Right ventricle myocardium superior (tissue), 1 donor: ENCODE results near the gene MYO3B. TPM values are rescaled to one million over a fixed set of nuclear protein-coding genes. Genes with fewer than 3 reads are reported as not detected.
A peak's percentile ranks its signal among the peaks of the same experiment; 100 is the strongest.
"Not testable (repeated sequence)": the region's sequence is repeated elsewhere in the genome, so short reads cannot be mapped to it uniquely, and the experiment has no call there.

Source experiments
- ATAC-seq: fragments of 200-7000 bp; cut with Tn5 transposase; one replicate; pipeline ENCODE4 v1.9.1; 2020; ENCODE audit warnings: mild to moderate bottlenecking; ENCODE audit not compliant: poor library complexity
- DNase-seq: peaks from one replicate; pipeline ENCODE4 v3.0.0-alpha.2; 2020
- intact Hi-C: fragments of 100-400 bp; cut with DNase I; formaldehyde crosslinking; loops from one replicate; pipeline ENCODE4 v1.11.2; 2022
- total RNA-seq: library from RNA; stranded (reverse); fragmentation: NEBNext Ultra II Directional; extraction: Animal tissue kit (Norgen Biotek cat#: 25700); gene quantifications from one replicate; pipeline ENCODE4 v1.2.1, GENCODE V29; 2021
- donor health status: DM: no; HTN: yes; CAD: no; lungs with severe emphysema.

Gene MYO3B
- total RNA-seq, 1 donor from 2014 or later = not detected

DNA sequence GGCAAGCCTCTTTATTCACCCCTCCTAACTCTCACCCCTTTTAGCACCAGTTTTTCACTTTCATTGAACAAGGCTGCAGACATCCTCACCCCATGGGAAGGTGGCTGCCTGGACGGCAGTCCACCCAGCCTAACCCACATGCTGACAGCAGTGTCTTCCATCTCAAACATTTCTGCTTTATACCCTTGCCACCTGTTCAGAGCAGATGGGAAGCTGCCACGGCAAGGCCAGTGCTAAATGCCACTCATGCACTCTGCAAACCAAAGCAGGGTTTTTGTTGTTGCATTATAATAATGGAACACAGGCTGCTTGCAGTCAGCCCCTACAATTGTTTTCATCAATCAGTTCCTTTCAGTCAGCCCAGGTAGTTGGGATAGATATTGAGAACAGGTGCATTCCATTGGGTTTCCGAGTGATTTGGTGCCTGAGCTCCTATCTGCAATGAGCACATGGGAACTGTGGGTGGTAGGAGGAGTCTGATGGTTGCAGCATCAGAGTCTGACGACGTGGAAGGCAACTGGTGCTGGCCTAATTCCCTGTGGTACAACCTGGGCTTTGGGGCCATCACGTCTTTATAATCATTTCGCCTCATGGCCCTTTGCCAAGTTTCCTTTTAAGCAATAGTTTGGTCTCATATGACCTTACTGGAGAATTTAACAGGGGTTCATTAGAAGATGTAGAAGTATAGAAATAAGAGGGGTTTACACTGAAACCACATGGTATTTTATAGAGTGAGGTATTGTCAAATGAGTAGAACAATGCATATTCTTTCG lies 284.7 kb downstream of the MYO3B start:
- ATAC-seq = no peak
- intact Hi-C loops = no loop called here
- no peak for DNase-seq

DNA sequence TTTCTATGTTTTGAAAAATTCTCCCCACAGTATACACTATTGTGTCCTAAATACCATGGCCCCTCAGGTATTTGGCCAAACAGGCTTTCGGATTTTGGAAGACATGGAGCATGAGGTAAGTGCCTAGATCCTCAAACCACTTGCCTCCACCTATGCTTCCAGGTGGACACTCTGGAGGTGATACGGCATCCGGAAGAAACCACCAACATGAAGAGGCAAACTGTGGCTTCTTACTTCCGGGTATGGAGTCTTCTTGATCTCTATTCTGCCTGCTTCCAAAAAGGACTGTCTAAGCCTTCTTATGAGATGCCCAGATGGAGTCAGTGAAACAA lies 285.2 kb downstream of the MYO3B start:
- DNase-seq (no peak), ATAC-seq (no peak)
- intact Hi-C loops = no loop called here

DNA sequence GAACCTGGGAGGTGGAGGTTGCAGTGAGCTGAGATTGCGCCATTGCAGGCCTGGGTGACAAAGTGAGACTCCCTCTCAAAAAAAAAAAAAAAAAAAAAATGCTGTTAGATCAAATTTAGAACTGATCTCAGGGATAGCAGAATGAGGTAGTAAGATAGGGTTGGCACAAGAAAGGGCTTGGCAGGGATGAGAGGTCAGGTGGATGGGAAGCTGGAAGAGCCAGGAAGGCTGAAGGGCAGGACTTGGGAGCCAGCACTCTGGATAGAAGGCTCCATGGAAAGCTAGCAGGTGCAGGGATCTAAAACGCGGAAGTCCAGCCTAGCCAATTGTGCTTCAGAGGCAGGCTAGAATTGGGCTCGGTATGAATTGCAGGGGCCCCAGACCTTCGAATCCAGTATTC lies 286.3 kb downstream of the MYO3B start:
- ATAC-seq (no peak), DNase-seq (no peak)
- intact Hi-C loops = no loop called here

DNA sequence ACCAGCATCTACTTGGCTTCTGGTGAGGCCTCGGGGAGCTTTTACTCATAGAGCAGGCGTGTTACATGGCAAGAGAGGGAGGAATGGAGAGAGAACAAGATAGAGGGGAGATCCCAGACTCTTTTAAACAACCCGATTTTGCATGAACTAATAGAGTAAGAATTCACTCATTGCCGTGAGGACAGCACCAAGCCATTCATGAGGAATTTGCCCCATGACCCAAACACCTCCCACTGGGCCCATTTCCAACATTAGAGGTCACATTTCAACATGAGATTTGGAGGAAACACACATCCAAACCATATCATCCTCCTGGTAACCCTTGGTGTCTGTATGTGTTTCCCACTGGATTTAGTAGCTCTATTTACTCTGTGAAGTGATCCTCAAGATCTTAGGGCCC lies 287.3 kb downstream of the MYO3B start:
- ATAC-seq = no peak
- intact Hi-C loops = no loop called here
- no peak for DNase-seq

DNA sequence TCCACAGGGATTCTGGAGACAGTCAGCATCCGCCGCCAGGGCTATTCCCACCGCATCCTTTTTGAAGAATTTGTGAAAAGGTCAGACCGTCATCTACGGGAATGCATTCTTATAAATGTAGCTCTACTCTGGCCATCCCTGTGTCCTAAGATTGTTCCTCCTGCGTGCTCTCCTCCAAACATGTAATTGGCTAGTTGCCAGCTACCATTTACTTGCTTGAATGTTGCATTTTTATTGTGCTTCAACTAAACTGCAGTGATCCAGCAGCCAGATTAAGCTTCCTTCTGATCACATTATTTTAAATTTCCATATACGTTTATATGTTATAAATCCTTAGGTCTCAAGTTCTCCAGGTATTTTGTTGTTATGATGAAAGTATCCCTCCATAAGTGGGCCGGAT lies 288.7 kb downstream of the MYO3B start:
- no peak for DNase-seq
- no peak for ATAC-seq
- intact Hi-C loops = no loop called here

DNA sequence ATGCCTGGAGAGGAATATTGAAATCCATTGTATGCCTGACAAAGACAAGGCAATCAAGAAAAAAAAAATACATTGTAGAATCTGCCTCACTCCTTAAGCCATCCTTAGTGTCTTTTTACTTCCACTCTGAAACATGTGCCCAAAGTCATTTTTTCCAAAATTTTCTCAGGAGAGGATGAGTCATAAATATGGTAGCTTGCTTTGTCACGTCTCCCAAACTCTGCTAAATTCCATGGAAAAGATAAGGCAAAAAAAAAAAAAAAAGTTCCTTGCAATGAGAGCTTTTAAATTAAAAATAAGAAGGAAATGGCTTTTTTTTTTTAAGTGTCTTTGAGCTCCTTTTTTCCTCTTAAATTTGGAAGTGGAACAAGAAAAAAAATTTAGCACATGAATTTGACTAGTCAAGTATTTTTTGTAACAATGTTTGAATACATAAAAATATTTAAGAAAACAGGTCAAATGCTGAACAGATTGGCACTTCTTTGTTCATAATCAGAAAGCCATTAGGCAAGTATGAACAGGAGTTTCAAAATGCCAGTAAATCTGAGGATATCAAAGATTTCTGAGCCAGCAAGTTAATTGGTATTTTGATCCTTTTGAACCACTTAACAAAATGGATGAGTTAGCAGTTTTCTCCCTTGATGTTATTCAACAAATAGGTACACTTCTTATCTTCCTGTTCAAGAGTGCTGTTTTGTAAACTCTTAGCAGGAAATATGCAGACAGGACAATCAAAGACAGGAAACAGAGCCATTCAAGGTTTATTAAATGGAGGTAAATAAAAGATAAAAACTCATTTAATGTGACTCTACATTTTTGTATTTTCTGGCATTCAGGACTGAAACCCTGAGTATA lies 289.8 kb downstream of the MYO3B start:
- intact Hi-C loops = no loop called here
- DNase-seq (no peak), ATAC-seq (peak; percentile 61)

DNA sequence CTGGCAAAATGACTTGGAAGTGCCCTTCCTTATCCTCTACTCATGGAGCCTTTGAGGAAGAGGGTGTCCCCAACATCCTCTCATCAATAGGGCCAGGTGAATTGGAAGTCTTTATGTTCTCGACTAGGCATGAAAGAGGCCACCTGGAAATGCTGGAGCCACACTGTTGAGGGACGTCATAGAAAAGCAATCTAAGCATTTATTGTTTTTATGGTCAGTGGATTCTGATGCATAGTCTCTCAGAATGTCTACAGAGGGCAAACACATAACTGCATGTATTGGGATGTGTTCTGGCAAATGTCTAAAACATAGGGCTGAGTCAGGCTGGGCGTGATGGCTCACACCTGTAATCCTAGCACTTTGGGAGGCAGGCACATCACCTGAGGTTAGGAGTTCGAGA lies 290.6 kb downstream of the MYO3B start:
- DNase-seq (no peak), ATAC-seq (no peak)
- intact Hi-C loops = no loop called here

DNA sequence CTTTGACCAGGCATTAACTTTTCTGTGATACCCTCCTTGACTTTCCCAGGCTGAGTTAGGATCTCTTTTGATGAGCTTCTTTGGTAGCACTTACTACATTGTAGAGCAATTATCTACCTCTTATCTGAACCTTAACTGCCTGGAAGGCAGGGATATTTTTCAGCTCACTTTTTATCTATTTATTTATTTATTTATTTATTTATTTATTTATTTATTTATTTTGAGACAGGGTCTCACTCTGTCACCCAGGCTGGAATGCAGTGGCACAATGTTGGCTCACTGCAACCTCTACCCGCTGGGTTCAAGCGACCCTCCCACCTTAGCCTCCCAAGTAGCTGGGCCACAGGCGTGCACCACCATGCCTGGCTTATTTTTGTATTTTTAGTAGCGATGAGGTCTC lies 294.6 kb downstream of the MYO3B start:
- intact Hi-C loops, ATAC-seq: not testable (repeated sequence)

DNA sequence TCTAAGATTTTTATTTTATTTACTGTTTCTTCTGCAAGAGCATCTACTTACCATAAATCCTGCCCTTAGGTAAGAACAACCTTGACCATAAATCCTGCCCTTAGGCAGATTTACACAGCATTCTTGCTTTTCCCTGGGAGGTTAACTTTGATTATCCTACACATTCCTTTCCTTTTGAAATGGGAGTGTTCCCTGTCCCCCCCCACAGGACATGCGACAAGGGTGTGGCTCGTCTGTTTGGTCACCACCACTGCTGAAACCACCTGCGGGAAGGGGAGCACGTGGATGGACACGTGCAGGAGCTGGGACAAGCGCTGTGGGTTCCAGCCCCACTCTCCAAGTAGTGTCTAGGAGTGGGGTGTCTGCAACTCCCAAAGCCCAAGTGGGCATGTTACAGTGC lies 297.9 kb downstream of the MYO3B start:
- intact Hi-C loops = no loop called here
- no peak for ATAC-seq
- no peak for DNase-seq

More for the DNA sequence above, 294.6 kb downstream of the MYO3B start:
- DNase-seq = not testable (repeated sequence)

DNA sequence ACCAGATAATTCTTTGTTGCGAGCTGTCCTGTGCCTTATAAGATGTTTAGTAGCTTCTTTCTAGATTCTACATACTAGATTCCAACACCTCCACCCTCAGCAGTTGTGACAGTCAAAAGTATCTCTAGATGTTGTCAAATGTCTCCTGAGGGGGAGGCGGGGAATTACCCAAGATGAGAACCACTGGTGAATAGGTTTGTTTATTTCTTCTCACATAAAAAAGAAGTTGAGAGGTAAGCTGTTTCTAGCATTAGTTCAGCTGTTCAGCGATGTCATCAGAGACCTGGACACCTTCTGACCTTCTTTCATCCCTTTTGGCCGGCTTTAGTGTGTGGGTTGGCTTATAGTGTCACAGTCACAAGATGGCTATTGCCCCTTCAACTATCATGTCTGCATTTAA lies 299.7 kb downstream of the MYO3B start:
- intact Hi-C loops = no loop called here
- DNase-seq (no peak), ATAC-seq (no peak)

DNA sequence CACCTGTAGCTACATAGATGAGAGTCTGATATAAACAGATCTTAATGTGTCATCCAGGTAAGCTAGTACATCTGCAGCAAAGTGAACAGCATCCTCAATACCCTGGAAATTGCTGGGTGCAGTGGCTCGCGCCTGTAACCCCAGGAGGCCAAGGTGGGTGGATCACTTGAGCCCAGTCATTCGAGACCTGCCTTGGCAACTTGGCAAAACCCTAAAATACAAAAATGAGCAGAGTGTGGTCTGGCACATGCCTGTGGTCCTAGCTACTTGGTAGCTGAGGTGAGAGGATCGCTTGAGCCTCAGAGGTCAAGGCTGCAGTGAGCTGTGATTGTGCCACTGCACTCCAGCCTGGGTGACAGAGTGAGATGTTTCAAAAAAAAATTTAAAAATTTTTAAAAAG lies 303.3 kb downstream of the MYO3B start:
- intact Hi-C loops = no loop called here
- ATAC-seq (no peak), DNase-seq (no peak)

DNA sequence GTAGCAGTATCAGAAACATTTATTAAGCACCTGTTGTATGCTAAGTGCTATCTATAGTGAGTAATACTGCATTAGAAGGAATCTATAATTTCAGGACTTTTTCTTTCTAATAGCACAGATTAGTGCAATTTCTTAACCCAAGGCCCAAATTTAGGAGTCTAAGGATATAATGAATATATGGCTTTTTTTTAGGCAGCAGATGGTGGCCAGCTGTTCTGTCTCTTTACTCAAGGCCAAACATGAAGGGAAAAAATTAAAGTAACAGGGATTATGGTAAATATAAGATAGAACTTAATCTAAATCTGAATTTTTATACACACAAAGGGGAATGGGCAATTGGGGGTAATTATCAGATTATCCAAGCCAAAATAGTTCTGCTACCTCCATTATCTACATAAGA lies 306.6 kb downstream of the MYO3B start:
- intact Hi-C loops = no loop called here
- DNase-seq (no peak), ATAC-seq (no peak)

DNA sequence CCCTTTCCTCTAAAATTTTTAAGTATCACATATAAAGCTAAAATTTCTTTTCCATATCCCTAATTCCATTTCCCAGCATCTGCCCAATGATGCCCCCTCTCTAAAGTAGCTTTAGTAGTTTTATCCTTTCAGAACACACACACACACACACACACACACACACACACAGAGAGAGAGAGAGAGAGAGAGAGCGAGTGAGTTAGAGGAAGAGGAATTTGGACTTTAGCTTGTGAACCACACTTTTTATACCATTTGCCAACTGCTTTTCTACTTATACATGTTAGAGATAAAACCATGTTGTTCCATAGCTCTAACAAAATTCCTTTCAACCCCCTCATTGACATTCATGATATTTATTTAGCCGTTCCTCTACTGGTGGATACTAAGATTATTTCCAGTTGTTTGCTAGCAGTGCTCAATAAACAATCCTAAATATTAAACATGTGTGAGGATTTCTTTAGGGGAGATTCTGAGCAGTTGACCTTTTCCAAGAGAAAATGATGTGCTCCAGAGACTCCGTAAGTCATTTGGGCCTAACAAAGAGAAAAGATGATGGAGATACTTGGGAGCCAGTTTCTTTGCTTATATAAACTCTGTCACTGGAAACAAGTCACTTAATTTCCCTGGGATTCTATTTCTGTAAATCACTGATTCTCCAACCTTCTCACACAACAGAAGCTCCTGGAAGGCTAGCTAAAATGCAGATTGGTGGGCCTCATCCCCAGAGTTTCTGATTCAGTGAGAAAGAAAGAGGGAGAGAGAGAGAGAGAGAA lies 307.5 kb downstream of the MYO3B start:
- DNase-seq (no peak), ATAC-seq (no peak)
- intact Hi-C loops = loop anchor here (5.0 kb wide), 1 partner anchor 327 kb away; no protein-coding TSS in a partner anchor

DNA sequence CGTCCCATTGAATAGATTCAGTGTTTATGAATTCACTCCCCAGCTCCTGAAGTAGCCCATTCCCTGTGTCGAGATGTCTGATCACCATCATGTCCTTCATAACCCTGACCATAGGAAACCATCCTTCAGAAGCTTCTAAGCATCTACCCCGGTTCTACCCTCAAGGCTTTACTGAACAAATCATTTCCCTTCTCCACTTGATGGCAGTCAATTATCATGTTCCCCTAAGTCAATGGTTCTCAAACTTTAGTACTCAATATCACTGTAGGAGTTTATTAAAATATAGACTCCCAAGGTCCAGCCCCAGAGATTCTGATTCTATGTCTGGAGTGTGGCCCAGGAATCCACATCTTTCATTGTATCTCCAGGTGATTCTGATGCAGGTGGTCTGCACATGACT lies 308.8 kb downstream of the MYO3B start:
- DNase-seq (no peak), ATAC-seq (no peak)
- intact Hi-C loops = loop anchor here (5.0 kb wide), 1 partner anchor 326 kb away; no protein-coding TSS in a partner anchor

DNA sequence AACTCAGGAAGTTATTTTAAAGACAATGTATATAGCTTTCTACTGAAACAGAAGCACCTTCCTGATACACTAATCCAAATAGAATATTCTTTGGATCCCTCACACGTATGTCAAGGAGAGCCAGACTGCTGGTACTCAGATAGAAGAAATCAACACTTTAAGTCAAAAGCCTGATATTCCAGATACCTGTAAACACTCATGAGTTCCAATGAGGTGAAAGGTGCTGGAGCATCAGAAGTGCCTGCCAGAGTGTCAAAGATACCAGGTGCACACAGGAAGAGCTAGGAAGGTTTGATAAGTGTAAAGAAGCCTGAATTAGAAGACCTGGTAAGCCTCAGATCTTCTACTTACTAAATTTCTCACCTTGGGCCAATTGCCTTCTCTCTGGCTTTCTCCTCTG lies 310.9 kb downstream of the MYO3B start:
- ATAC-seq (no peak), DNase-seq (no peak)
- intact Hi-C loops = loop anchor here (5.0 kb wide), 1 partner anchor 323 kb away; no protein-coding TSS in a partner anchor

DNA sequence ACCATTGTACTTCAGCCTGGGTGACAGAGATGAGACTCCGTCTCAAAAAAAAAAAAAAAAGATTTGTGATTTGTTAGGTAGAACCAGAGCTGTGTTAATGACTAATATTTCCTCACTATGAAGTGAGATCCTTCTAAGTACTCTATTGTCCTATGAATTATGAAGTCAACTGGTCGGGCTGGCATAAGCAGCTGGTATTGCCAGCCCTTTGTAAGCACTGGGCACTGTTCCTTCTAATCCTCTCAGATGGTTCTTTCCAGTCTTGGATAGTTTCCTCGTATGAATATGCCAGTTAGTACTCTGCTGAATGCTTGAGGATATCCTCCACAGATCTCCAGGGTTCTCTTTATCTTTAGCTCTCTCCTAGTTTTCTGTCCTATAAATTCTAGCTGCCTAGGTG lies 314.1 kb downstream of the MYO3B start:
- no peak for ATAC-seq
- intact Hi-C loops = no loop called here
- DNase-seq = no peak

DNA sequence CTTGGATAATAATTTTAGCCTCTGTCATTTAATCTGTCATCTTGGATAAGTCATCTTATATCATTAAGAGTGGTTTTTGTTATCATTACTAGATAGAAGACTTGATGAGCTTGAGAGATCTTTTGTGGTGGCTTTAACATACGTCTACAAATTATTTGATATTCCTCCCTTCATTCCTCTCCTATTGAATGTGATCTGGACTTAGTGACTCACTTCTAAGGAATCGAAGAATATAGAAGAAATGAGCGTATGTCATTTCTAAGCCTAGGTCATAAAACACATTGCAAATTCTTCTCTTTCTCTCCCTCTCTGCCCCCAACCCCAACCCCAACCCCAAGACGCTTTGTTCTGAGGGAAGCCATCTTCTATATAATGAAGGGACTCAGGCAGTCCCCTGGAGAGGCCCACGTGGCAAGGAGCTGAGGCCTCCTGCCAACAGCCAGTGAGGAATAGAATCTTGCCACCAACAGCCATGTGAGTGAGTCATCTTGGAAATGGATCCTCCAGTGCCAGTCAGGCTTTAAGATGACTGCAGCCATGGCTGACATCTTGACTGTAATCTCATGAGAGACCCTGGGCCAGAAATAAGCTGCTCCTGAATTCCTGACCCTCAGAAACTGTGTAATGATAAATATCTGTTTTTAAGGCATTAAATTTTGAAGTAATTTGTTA lies 315.6 kb downstream of the MYO3B start:
- intact Hi-C loops = no loop called here
- ATAC-seq (no peak), DNase-seq (no peak)

DNA sequence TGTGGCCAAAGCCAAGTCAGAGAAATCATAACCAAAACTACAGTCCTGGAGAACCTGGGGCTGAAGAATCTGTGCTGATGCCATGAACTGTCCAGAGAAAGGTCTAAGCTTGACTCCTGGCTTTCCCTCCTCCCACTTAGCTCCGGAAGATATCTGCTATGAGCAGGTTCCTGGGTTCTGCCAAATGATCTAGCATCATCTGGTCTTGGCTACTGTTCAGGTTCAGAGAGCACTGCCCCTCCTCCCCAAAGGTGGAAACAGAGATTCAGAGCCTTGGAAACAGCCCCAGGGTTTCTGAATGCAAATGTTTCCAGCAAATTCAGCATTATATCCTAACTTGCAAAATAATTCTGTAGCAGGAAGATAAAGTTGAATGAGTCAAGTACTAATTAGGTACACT lies 317.9 kb downstream of the MYO3B start:
- no peak for DNase-seq
- ATAC-seq = no peak
- intact Hi-C loops = no loop called here

DNA sequence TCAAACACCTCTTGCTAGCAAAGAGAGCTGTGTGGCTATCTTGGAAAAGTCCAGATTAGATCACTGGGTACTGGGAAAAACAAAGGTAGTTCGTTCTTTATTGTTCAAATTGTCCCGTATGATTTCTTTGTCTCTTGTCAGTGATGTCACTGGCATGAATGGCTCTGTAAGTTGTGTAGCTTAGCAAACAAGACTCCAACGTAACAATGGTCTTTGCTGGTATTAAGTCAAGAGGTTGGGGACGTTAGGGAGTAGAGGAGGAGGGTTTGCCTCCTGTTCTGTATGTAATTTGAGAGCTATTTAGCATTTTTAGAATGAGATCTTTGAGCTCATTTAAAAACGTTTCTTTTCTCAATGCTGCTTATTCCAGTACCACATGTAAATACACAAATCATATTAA lies 320.7 kb downstream of the MYO3B start:
- DNase-seq (no peak), ATAC-seq (no peak)
- intact Hi-C loops = no loop called here
